WI38 (cell line): Measurements from ENCODE around the gene INPP1.

ENCODE experiments used
- H3K4me3 ChIP-seq: 2 replicates; pipeline ENCODE4 v1.5.1; 2011; ENCODE audit warnings: low read depth, mild to moderate bottlenecking, control low read depth, low read length
- TF ChIP-seq, protein P1 (sequence below): IDR thresholded peaks from 2 replicates; pipeline ENCODE4 v1.5.1; 2012; ENCODE audit warnings: low read depth, mild to moderate bottlenecking, control low read depth, low read length

INPP1 gene

DNA sequence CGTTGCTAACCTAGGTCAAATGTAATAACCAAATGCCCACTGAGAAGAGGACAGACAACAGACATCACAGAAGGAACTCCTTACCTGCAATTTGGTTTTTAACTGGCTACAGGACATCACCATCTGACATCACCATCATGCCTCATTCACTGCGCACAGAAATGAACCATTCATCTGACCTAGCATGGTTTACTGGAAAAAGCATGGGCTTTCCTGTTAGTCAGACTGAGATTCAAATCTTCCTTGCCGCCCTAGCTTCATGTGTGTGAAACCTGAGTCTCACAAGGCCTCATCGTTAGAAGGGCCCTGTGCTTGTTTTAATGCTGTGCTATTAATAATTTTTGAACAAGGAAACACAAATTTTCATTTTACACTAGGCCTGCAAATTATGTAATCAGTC, 22.7 kb upstream of the INPP1 start:
- H3K4me3 ChIP-seq = no peak overlapping the region
- TF ChIP-seq, protein P1, sequence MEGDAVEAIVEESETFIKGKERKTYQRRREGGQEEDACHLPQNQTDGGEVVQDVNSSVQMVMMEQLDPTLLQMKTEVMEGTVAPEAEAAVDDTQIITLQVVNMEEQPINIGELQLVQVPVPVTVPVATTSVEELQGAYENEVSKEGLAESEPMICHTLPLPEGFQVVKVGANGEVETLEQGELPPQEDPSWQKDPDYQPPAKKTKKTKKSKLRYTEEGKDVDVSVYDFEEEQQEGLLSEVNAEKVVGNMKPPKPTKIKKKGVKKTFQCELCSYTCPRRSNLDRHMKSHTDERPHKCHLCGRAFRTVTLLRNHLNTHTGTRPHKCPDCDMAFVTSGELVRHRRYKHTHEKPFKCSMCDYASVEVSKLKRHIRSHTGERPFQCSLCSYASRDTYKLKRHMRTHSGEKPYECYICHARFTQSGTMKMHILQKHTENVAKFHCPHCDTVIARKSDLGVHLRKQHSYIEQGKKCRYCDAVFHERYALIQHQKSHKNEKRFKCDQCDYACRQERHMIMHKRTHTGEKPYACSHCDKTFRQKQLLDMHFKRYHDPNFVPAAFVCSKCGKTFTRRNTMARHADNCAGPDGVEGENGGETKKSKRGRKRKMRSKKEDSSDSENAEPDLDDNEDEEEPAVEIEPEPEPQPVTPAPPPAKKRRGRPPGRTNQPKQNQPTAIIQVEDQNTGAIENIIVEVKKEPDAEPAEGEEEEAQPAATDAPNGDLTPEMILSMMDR = no peak

DNA sequence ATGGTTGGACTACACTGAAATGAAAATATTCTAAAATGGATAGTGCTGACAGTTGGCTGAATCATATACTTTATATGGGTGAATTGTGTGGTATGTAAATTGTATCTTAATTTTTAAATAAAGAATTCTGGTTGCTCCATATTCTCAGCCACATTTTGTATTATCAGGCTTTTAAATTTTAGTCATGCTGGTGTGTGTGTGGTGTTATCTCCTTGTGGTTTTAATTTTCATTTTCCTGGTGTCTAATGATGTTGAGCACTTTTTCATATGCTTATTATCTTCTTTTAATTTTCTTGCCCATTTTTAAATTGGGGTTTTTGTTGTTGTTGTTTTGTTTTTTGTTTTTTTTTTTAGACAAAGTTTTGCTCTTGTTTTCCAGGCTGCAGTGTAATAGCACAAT, 20.0 kb upstream of the INPP1 start:
- H3K4me3 ChIP-seq = no peak overlapping the region
- TF ChIP-seq, protein P1 = no peak

DNA sequence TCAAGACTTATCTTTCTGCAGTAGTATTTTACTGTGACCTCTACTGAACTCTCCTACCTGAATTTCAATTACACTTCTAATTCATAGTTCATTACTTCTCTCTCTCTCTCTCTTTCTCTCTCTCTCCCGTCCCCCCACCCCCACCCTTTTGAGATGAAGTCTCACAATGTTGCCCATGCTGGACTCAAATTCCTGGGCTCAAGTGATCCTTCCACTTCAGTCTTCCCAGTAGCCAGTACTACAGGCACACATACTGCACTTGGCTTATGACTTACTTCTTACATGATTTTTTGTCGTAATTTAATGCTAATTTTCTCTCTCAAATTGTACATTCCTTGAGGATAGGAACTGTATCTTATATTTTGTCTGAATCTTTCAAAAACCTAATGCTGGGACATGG, 17.8 kb upstream of the INPP1 start:
- H3K4me3 ChIP-seq = no peak overlapping the region
- TF ChIP-seq, protein P1 = no peak

- no peak overlapping the region for H3K4me3 ChIP-seq
- TF ChIP-seq, protein P1 = no peak
Measured at GRCh38 chr2:190327867-190328572, 15.4 kb upstream of the INPP1 start.

- H3K4me3 ChIP-seq = no peak overlapping the region
- TF ChIP-seq, protein P1 = no peak
Measured at GRCh38 chr2:190328573-190329147, 14.7 kb upstream of the INPP1 start.

DNA sequence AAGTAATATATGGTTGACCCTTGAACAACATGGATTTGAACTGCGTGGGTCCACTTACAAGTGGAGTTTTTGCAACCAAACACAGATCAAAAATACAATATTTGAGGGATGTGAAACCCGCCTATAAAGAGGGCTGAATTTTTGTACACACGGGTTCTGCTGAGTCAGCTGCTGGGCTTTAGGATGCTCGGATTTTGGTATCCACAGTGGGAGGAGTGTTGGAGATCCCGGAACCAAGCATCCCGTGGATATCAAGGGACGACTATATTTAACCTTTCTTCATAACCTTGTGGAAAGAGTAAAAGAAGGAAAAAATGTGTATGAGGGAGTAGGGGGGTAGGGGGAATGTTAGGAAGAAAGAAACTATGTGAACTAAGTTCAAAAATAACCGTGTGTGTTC, 10.0 kb upstream of the INPP1 start:
- no peak overlapping the region for H3K4me3 ChIP-seq
- TF ChIP-seq, protein P1 = no peak

DNA sequence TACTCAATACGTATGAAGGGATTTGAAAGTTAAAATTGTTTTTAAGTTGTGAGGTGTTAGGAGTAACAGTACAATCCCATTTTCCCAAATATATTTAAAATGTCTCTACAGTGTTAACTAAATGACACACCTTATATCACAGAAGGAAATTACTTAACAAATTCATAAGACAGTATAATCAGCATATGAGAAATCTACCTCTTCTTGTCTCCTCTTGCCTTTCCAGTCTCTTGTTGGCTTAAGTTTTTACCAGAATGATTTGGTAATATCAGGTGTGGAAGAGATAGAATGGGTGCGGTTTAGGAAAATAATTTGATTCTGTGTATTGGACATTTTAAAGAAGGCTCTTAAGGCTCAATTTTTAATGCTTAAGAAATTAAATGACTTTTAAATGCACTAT, 9.5 kb upstream of the INPP1 start:
- no peak overlapping the region for H3K4me3 ChIP-seq
- TF ChIP-seq, protein P1 = no peak
